ENCODE measurements around the gene ARFIP1. TPM values are rescaled to one million over a fixed set of nuclear protein-coding genes. Genes with fewer than 3 reads are reported as not detected.
A peak's percentile ranks its signal among the peaks of the same experiment; 100 is the strongest.

Gene ARFIP1, protein sequence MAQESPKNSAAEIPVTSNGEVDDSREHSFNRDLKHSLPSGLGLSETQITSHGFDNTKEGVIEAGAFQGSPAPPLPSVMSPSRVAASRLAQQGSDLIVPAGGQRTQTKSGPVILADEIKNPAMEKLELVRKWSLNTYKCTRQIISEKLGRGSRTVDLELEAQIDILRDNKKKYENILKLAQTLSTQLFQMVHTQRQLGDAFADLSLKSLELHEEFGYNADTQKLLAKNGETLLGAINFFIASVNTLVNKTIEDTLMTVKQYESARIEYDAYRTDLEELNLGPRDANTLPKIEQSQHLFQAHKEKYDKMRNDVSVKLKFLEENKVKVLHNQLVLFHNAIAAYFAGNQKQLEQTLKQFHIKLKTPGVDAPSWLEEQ
- total RNA-seq (2013): 37.7 TPM
- polyA plus RNA-seq: 10 to 100 TPM; 11.7 to 28.4 (median 27.2) TPM
- 10.5 and 14.8 TPM in 2 replicates for polyA minus RNA-seq
- total RNA-seq: 21.0 to 35.5 (median 29.1) reads per million in 11 experiments

DNA sequence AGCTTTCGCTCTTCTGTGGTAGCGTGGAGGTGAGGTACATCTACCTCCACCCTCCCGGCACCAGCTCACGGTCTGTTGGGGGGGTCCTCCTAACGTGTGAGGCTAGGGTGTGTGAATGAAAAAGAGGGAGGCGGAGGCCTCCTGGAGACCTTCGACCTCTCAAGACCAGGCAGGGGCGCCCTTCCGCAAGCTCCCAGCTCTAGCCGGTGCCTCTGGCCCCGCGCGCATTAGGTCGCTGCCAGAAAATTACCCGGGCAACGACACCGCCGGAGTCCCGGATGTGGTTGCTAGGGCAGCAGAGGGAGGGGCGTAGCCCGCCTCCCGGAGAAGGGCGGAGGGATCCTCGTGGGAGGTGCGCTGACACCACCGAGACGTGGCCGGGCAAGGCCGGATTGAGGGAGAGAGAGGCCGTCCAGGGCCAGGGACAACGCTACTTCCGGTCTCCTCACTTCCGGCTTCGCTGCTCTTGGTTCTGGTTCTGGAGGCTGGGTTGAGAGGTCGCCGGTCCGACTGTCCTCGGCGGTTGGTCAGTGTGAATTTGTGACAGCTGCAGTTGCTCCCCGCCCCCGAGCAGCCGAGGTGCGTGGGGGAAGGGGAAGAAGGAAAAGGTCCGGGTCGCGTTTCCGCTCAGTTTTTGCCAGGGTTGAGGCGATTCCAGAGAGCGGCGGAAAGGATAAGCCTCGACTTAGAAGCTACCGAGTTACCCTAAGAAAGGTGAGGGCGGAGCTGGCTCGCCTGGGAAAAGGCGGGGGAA, at the start of gene ARFIP1, which contains the start of gene TIGD4:
Gene ARFIP1 (plus strand): TSS at position 442 of the 754 bp plus-strand sequence. CDS start 49,680 bp downstream, outside the sequence.
Gene TIGD4 (minus strand): TSS at position 218 of the 754 bp plus-strand sequence. CDS start 8,726 bp downstream, outside the sequence.
- peak; percentile 92 to 95 (median 94) for DNase-seq
- Mint-ChIP-seq H3K4me1 (peaks cover 55% of the 10 kb centered on the region), H3K27me3 (ENCODE audit: low read depth in 3 of 3) (peaks cover 4 to 6% (median 4%) of the 10 kb centered on the region in 3 donors), H3K4me3 (peak within 1 kb of the TSS; percentile 100), H3K36me3 (peaks cover 15 to 17% of the 10 kb centered on the region in 2 donors), H3K9me3 (peaks cover 0 to 7% (median 6%) of the 10 kb centered on the region in 7 donors), H3K27ac (peak within 1 kb of the TSS; percentile 93 to 99 (median 98))
- Histone ChIP-seq H3K4me2 (replicated peaks; ENCODE audit: extremely low read depth, low read length, poor library complexity, severe bottlenecking) (peak within 1 kb of the TSS; percentile 84), H3K4me3 (replicated peaks in 1 of 3; ENCODE audit: low read depth in 2 of 3, low read length in 3 of 3) (peak within 1 kb of the TSS; percentile 72 to 95 (median 77)), H3K79me2 (ENCODE audit: insufficient read depth, low read length) (peaks cover 56% of the 10 kb centered on the region), H3K27ac (ENCODE audit: low read depth in 1 of 2, low read length in 2 of 2) (peak within 1 kb of the TSS; percentile 83 to 85), H2AFZ (ENCODE audit: insufficient read depth, low read depth, low read length, poor library complexity, severe bottlenecking) (peak within 1 kb of the TSS; percentile 92), H3K4me1 (ENCODE audit: control insufficient read depth in 1 of 2, insufficient read depth in 2 of 2, low read length in 2 of 2) (peaks cover 42 to 54% of the 10 kb centered on the region in 2 donors), H4K20me1 (ENCODE audit: insufficient read depth, low read length) (peaks cover 39% of the 10 kb centered on the region), H3K36me3 (replicated peaks in 1 of 2; ENCODE audit: control insufficient read depth in 1 of 2, insufficient read depth in 2 of 2, low read length in 2 of 2) (peaks cover 0 to 7% of the 10 kb centered on the region in 2 donors), H3K9me3 (replicated peaks in 1 of 2; ENCODE audit: control insufficient read depth in 1 of 2, insufficient read depth in 1 of 2, low read length in 2 of 2) (no peaks in the 10 kb centered on the region), H3K9ac (ENCODE audit: insufficient read depth, low read length, poor library complexity, severe bottlenecking) (peak within 1 kb of the TSS; percentile 81), H3K27me3 (ENCODE audit: control insufficient read depth in 2 of 2, insufficient read depth in 2 of 2, low read length in 2 of 2) (peaks cover 0 to 2% of the 10 kb centered on the region in 2 donors)
- intact Hi-C loops (cut with micrococcal nuclease): loop anchor here (5.0 to 10.0 kb wide), 3 partner anchors 242 to 1685 kb away; partner anchors contain the start of genes FBXW7 (in 2 of the 2) and RPS3A (in 1 of the 2)
- TF ChIP-seq, protein P1, sequence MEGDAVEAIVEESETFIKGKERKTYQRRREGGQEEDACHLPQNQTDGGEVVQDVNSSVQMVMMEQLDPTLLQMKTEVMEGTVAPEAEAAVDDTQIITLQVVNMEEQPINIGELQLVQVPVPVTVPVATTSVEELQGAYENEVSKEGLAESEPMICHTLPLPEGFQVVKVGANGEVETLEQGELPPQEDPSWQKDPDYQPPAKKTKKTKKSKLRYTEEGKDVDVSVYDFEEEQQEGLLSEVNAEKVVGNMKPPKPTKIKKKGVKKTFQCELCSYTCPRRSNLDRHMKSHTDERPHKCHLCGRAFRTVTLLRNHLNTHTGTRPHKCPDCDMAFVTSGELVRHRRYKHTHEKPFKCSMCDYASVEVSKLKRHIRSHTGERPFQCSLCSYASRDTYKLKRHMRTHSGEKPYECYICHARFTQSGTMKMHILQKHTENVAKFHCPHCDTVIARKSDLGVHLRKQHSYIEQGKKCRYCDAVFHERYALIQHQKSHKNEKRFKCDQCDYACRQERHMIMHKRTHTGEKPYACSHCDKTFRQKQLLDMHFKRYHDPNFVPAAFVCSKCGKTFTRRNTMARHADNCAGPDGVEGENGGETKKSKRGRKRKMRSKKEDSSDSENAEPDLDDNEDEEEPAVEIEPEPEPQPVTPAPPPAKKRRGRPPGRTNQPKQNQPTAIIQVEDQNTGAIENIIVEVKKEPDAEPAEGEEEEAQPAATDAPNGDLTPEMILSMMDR (IDR thresholded peaks at IDR 0.05): peak; percentile 23
- WGBS (ENCODE audit: insufficient coverage): under 1% methylated on average over 48 of the region's 55 CpGs

DNA sequence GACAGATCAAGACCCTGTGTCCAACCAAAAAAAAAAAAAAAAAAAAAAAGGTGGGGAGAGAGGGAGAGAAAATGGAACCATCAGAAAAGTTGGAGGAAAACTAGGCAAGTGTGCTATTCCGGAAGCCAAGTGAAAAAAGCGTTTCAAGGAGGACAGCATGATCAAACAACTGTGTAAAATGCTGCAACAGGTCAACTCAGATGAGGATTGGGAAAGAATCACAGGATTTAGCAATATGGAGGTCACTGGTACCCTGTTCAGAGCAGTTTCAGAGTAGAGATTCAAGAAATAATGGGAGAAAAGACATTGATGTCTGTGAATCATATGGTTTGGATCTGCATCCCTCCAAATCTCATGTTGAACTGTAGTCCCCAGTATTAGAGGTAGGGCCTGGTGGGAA, 47.8 kb upstream of the ARFIP1 start:
- Histone ChIP-seq H3K79me2 (ENCODE audit: insufficient read depth, low read length) (no peaks in the 10 kb centered on the region), H3K9me3 (replicated peaks in 1 of 2; ENCODE audit: control insufficient read depth in 1 of 2, insufficient read depth in 1 of 2, low read length in 2 of 2) (no peaks in the 10 kb centered on the region), H3K9ac (ENCODE audit: insufficient read depth, low read length, poor library complexity, severe bottlenecking) (no peak overlapping the region), H3K4me3 (replicated peaks in 1 of 3; ENCODE audit: low read depth in 2 of 3, low read length in 3 of 3) (no peak overlapping the region), H3K27ac (ENCODE audit: low read depth in 1 of 2, low read length in 2 of 2) (no peak overlapping the region), H4K20me1 (ENCODE audit: insufficient read depth, low read length) (no peaks in the 10 kb centered on the region), H2AFZ (ENCODE audit: insufficient read depth, low read depth, low read length, poor library complexity, severe bottlenecking) (no peak overlapping the region), H3K4me1 (ENCODE audit: control insufficient read depth in 1 of 2, insufficient read depth in 2 of 2, low read length in 2 of 2) (peaks cover 31 to 42% of the 10 kb centered on the region in 2 donors), H3K27me3 (ENCODE audit: control insufficient read depth in 2 of 2, insufficient read depth in 2 of 2, low read length in 2 of 2) (no peaks in the 10 kb centered on the region), H3K4me2 (replicated peaks; ENCODE audit: extremely low read depth, low read length, poor library complexity, severe bottlenecking) (no peak overlapping the region), H3K36me3 (replicated peaks in 1 of 2; ENCODE audit: control insufficient read depth in 1 of 2, insufficient read depth in 2 of 2, low read length in 2 of 2) (no peaks in the 10 kb centered on the region)
- peaks cover 32% of the 10 kb centered on the region for H3K4me1 Mint-ChIP-seq
- H3K27me3 Mint-ChIP-seq (ENCODE audit: low read depth in 3 of 3): no peaks in the 10 kb centered on the region
- no peak overlapping the region for H3K4me3 Mint-ChIP-seq
- H3K27ac Mint-ChIP-seq: no peak overlapping the region
- DNase-seq: peak in 1 of 3 donors; percentile 14
- peaks cover 0 to 2% of the 10 kb centered on the region in 2 donors for H3K36me3 Mint-ChIP-seq
- TF ChIP-seq, protein P1 (IDR thresholded peaks at IDR 0.05): no peak
- intact Hi-C loops (cut with micrococcal nuclease): loop anchor here (5.0 to 10.0 kb wide), 2 partner anchors 230 to 277 kb away; no protein-coding TSS in a partner anchor
- H3K9me3 Mint-ChIP-seq: no peaks in the 10 kb centered on the region
- 88% methylated on average over 2 of the region's 2 CpGs for WGBS (ENCODE audit: insufficient coverage)
